Activated CD4-positive, CD25-positive, alpha-beta regulatory T cell treated with anti-CD3 and anti-CD28 coated beads, Interleukin-2, amount 50 U/mL, for 24 hours (primary cell): ENCODE measurements around the gene TNFRSF14.
A peak's percentile ranks its signal among the peaks of the same experiment; 100 is the strongest.
"Not testable (repeated sequence)": the region's sequence is repeated elsewhere in the genome, so short reads cannot be mapped to it uniquely, and the experiment has no call there.

Experiments
- ATAC-seq, 2 donors: fragments of 150-1000 bp; cut with Tn5 transposase; one replicate each; pipeline ENCODE4 v1.10.0; 2021; ENCODE audit warnings: mild to moderate bottlenecking in 1 of 2, moderate library complexity in 1 of 2

Gene TNFRSF14

DNA sequence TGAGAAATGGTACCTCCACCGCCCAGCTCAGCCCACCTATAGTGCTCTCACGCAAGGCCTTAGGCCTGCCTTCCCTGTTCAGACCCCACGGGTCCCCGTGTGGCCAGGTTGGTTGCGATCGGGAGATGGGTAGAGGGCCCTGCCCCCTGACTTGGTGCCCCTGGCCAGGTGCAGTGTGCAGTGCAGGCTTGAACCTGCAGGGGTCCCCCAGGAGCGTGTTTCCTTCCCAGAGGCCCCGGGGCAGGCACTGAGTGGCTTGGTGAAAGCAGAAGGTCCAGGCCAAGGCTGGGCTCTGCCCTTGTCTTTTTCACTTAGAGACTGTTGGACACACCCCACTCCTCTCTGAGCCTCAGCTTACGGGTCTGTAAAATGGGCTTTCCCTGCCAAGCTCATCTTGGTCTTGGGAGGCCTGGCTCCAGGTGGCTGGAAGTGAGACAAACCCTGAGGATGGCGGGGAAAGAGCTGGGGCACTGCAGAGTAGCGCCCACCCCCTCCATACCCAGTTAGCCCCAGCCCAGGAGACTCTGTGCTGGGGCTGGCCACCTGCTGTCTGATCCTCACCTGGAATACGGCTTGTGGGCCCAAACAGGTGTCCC, 16.8 kb upstream of the TNFRSF14 start:
- ATAC-seq = peak in 1 of 2 donors; percentile 31

DNA sequence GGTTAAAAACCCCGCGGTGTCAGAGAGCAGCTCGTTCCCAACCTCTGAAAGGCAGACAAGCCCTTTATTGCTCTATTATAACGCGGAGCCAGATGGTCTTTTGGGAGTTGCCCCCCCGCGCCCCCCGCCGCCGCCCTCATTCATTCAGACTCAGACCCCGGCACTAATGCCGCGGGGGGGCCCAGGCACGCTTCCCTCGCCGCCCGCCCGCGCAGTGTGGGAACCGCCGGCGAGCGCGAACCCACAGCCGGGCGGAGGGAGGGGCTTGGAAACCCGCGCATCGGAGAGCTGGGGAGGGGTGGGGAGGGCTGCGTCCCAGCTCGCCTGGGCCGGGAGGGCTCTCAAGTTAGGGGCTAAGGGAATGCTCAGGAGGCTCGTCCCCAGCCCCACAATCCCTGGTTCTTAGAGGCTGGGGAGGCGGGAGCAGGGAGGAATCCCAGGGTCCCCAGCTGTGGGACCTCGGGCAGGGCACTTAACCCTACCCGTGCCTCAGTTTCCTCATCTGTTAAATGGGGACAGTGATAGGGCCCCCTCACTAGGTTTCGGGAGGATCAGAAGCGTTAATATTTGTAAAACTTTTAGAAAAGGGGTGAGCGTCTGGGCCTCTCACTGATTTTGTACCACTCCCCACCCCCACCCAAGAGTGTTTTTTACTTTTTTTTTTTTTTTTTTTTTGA, 15.2 kb upstream of the TNFRSF14 start:
- no peak for ATAC-seq

DNA sequence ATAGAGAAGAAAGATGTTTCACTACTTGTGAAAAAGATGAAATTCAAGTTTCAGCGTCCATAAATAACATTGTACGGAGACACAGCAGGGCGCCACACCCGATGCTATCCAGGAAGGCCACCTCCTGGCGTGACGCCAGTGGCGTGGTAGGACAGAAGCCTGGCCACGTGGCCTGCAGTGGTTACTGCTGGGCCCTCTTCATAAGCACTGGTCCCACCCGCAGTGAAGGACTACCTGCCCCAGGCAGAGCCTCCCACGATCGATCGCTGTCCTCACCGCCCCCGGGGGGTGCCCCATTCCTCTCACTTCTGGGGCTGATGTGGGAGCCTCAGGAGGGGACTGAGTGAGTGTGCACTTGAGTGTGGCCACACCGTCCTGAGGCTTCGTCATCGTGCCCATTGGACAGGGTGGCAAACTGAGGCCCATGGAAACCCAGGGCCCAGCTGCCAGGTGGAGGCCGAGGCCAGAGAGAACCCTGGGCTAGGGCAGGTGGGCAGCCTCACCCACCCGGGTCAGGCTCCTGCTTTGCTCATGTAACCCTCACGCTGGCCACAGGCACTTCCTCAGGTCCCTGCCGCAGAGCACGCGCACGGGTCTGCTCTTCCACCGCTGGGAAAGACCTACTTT, 14.4 kb upstream of the TNFRSF14 start:
- ATAC-seq = no peak

DNA sequence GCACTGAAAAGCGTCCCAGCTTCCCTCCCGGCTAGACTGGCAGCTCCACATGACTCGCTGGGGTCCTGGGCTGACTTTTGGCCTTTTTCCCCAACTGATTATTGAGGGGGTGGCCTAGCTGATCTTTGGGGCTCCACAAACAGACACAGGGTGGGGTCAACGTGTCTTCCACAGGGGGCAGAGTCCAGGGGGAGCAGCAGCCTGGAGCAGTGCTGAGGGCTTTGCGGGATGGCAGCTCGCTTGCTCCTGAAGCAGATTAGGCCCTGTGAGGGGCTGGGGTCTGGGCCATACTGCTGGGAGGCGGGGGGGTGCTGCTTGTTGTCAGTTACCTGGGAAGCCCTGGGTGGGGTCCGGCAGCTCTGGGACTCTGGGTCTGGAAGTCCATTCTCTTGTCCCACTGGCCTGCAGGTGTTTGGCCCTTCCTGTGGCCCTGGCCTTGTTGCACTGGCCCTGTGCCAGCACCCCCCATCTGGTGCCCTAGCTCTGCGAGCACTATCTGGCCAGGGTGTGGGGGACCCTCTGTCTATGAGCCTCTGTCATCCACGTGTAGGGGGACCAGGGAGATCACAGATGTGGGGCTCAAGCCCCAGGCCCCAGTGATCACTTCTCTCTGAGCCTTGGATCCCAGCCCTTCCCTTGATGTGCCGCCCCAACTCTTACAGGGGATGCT, 13.8 kb upstream of the TNFRSF14 start:
- no peak for ATAC-seq

DNA sequence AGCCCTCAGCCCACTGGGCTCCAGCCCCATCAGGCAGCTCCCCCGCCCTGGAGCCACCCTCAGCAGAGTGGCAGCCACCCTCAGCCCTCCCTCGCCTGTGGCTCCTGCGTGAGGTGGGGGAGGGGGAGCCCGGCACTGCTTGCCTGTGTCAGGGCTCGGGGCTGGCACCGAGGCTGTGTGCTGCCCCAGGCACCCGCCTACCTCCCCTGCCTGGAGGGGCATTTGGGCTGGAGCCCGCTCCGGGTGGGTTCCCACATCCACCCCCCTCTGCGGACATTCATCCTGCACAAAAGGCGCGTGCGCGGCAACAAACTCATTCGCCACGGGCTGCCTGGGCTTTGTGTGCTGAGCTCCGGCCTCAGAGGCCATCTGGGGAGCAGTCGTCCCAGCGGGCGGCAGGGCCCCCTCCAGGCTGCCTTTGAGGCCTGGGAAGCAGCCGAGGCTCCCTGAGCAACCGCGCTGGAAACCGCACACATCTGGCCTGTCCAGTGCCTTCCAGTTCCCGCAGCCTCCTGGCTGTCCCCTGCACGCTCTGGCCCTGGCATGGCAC, 12.6 kb upstream of the TNFRSF14 start:
- no peak for ATAC-seq

DNA sequence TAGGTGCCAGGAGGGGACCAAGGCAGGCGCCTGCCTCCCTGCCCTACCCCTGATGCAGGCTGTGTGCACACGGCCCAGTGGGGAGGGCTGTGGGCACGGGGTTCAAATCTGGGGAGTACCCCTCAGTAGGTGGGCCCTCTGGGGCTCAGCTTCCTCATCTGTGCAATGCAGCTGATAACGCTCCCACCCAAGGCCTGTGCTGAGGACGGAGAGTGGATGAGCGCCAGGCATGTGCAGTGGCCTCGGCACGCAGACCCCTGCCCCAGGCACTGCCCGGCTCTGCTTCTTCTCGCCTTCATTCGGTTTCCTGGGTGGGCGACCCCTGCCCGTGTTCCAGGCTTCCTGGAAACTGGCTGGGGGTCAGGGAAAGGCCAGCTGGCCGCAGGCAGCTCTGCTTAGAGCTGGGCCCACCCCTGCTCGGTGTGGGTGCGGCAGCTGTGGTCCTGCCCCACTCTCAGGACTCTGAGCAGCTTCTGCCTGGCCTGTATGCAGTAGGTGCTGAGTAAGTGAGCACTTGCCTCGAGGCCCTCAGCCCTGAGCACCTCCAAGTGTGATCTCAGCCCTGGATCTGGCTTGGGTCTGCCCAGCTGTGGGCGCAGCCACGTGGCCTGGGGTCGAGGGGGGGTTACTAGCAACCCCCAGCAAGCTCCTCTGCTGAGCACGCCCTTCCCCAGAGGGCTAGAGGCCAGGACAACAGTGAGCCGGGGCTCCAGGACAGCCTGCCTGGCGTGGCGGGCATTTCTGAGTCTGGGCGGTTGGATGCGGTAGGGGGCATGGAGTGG, 11.9 kb upstream of the TNFRSF14 start:
- no peak for ATAC-seq

DNA sequence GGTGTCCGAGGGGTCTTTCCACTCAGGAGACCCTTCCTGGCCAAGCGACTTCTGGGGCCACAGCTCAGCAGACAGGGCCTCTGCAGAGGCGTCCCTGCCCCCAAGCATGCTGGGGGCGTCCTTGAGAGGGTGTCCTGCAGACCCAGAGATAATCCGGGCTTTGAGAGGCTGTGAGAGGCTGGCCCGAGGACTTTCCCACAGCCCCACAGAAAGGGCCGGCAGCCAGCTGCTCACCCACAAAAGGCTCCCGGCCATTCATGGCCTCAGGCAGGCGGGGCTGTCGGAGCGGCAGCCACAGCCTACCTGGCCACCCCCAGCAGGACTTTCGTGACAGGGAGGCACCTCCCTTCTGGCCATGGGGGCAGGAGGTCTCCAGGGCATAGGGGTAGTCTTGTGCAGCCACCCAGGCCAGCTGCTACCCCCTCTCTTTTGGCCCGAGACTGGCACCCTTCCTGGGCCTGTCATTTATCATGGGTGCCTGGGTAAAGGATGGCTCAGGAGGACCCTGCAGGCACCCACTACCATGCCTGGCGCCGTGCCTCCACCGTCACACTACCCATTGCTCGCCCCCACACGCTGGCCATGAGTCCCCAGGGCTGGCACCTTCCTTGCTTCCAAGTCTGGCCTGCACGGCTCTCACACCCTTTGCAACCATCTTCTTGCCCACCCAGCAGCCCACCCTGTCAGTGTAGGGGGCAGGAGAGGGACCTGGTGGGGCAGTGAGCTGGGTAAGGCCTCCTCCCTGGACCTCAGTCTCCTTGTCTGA, 11.1 kb upstream of the TNFRSF14 start:
- no peak for ATAC-seq

DNA sequence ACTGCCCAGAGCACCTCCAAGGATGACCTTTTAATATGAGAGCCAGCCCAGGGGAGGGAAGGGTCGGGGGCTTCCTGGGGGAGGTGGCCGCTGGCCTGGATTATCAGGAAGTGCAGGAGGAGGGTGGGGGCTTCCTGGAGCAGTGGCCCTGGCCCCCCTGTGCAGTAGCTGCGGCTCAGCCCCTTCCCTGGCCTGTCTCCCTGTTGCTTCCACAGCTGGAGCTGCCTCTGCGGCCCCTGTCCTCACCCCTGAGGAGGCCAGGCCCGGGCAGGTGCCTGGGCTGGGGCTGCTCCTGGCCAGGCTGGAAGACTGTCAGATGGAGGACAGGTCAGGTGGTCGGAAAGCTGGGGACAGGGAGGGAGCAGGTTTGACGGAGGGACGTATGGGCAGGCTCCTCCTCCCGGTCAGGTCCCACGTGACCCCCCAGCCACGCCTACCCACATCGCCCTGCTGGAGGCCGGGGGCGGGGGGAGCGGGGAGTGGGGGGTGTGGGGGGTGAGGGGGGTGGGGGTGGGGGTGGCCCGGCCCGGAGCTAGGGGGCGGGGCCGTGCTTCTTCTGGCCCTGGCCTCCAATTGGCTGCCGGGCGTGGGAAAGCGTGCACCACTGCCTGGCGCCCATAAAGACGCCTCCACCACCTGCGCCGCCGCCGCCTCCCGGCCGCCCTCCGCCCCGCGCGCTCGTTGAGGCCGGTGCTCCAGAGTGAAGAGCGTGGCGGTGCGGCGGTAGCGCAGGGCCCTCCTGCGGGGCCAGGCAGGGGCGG, 10.2 kb upstream of the TNFRSF14 start:
- ATAC-seq = peak; percentile 46 to 47

DNA sequence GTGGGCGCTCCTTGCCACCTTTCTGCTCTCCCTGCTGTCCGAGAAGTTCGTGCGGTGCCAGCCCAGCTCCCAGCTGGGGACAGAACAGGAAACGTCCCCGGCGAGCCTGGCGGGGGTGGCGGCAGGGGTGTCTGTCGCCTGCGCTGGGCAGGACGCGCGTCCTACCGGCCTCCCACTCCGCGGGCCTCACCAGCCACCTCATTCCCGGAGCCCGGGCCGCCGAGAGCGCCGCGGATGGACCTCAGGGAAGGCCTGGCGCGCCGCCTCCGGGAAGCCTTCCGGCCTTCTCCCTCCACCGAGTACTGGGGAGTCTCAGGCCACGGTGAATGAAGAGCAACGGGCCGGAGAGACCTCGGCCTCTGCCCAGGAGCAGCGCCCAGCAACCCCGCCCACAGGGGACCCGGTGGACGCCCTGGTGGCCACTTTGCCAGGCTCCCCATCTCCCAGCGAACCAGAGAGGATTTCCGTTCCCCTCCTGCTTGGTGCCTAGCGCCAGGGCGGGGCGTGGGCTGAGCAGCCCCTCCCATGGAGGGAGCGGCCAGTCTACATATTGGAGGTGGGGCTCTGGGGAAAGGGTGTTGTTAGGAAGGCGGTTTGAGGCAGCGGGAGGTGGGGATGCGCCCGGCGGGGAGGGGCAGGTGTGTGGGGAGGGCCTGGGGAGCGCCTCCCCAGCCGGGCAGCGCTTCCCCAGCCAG, 9.5 kb upstream of the TNFRSF14 start:
- ATAC-seq = peak; percentile 44 to 57

DNA sequence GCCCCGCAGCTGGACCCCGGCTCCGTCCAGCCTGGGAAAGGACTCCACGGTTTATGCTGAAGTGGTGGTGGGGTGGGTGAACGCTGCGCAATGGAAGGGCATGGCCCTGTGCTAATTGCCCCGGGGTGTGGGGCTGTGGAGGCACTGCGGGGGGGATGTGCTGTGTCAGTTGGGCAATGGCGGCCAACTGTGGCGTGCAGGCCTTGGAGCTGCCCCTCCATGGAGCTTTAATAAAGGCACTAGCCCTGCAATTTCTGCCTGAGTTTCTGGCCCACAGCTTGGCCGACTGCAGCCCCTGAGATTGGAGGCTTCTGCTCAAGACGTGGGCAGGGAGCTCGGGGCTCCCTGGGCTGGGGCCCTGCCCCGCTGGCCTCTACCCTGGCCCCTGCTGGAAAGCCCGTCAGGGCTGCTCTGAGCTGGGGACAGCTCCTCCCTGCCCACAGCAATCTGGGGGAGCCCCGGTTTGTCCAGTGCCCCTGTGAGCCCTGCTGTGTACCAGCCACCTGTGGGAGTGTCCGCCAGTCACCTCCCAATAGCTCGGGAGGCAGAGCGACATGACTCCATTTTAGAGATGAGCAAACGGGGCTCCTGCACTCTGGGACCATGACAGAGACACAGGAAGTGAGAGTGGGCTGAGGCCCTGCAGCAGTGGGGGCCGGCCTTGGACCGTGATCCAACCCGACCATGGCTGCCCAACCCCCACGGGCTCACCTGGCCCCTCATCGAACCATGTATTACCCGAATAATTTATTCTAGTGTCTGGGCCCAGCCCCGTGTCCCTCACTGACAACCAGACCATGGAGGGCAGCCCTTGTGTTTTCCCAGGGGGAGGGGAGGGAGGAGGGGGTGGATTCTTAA, 8.7 kb upstream of the TNFRSF14 start:
- peak; percentile 29 to 31 for ATAC-seq

DNA sequence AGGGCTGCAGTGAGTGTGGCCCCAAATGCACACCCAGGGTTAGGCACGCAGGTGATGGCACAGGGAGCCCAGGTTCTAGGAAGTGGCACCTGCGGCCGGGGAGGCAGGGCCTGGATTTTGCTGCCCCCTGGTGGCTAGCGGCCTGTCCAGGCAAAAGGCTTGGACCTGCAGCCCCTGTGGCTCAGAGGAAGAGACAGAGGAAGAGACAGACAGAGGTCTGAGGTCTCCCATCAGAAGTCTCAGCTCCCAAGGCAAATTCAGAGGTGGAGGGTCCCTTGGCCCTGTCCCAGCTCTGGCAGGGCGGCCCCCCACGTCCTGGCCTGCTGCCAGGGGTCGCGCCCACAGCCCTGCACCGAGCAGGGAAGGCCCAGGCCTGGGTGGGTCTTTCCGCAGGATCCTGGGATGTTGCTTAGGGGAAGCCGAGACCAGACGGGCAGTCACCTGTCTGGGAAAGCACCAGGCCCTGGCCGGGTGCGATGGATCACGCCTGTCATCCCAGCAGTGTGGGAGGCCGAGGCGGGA, 8.0 kb upstream of the TNFRSF14 start:
- peak; percentile 20 to 27 for ATAC-seq

DNA sequence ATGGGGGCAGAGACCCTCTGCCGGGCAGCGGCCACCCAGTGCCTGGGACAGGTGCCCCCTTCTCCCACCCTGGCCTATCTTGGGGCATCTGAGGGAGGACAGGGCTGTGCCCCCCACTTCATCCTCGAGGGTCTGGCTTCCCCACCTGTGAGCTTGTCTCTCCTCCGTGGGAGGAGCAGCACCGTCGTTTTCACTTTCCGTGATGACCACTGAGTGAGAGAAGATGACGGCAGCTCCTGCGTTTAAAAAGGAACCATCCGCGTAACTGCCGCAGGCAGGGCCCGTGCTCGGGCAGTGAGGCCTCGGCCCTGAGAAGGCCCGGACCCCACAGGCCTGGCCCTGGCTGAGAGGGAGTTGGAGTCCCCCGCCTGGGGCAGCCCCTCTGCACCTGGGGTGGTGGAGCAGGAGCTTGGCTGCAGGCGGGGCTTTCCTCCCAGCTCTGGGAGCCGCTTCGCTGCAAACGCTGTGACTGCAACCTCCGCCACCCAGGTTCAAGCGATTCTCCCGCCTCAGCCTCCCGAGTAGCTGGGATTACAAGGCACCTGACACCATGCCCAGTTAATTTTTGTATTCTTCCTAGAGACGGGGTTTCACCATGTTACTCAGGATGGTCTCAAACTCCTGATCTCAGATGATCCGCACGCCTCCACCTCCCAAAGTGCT, 6.7 kb upstream of the TNFRSF14 start:
- ATAC-seq = not testable (repeated sequence)

DNA sequence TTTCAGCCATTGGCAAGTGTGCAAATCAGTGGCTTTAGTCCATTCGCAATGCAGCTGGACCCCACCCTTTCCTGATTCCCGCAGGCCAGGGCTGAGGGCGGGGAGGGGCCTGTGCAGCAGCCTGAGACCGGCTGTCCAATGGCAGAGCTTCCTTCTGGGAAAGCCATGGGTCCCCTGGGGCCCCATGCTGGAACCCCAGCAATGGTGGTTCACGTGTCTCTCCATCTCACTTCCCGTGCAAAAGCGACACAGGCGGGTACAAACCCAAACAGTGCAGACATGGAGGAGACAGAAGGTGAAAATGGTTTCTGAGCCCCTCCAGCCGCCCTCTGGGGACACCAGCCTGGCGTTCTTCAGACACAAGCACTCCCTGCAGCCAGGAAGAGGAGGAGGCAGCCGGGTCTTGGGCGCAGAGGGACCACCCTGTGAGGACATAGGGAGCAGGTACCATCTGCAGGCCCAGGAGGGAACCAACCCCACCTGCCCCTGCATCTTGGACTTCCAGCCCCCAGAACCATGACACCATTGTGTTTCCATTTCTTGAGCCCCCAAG, 5.8 kb upstream of the TNFRSF14 start:
- ATAC-seq = not testable (repeated sequence)

DNA sequence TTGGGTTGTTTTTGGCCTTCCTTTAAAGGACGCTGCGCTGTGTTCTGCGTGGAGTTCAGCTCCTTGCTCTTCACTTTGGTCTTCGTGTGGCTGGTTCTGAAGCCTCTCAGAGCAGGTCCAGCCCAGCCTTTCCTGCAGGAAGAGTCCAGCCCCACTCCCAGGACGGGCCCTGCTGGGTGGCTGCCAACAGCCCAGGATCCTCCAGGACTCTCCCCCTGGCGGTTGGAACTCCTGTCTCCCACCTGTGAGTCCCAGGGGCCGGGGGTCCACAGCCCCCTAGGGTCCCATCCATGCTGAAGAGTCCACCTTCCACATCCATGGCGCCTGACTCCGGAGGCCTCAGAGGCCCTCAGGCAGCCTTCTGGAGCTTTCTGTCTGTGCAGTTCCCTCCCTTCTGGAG, 4.6 kb upstream of the TNFRSF14 start:
- not testable (repeated sequence) for ATAC-seq

DNA sequence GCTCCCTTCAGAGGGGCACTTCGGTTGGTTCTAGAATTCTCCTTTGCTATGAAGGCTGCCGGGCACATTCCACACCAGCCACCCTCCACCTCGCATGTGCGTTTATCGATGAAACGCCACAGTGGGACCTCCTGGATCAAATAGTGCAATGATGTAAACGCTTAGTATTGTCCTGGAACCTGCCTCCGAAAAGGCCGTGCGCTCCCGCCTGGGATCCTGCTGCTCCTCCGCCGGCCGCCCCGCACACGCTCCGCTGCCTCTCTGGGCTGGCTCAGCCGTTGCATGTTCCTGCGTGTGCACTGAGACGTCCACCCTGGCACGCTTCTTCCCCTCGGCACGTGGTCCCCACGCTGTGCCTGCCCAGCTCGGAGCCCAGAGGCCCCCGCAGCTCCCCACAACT, 4.0 kb upstream of the TNFRSF14 start:
- no peak for ATAC-seq

DNA sequence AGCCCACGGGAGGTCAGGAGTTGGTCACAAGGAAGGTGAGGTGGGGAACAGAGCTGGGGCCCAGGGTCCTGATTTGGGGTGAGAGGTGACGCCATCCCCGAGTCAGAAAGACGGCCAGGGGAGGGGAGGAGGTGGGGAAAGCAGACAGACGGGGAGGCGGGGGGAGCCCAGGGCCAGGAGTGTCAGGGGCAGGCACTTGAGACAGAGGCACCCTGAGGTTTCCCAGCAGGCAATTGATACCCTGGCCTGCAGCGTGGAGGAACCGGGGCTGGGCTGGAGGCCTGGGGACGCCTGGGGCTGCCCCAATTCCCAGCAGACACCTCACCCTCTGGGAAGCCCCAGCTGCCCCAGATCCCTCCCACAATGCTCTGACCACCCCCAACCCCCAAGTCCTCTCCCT, 3.1 kb upstream of the TNFRSF14 start:
- not testable (repeated sequence) for ATAC-seq

DNA sequence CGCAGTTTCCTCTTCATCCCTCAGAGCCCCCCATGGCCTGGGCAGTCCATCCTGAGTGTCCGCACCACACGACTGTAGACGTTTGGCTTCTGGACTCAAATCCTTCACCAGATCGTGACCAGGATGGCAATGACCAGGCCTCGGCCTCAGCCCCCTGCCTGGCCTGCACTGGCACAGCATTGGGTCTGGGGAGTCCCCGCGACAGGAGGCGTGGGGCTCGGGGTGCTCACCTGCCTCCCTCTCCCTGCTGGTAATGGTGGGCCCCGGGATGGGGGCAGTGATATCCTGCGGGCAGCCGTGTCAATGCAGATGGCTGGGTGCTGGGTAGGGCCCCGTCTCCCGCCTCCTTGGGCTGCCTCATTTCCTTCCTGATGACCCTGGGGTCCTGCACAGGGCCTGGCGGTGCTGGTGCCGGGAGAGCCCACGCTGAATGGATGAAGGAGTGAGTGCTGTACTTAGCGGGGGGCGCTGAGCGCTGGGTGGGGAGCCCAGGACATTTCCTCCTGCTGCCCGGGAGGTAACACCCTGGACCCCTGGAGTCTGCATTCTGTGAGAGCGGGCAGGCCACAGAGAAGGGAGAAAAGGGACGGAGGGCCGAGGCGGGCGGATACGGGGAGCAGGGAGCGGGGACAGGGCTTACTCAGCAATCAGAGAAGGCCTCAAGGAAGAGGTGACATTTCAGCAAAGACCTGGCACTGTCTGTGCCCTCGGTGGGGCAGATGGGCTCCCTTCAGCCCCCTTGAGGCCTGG, 2.1 kb upstream of the TNFRSF14 start:
- no peak for ATAC-seq
